ENCODE measurements around the gene EFNB2.

- no peak for TF ChIP-seq CTCF (IDR thresholded peaks at IDR 0.05; ENCODE audit: insufficient read depth, low read length)
- no peak for TF ChIP-seq REST (IDR thresholded peaks at IDR 0.05; ENCODE audit: insufficient replicate concordance, low read depth)
- no peak for TF ChIP-seq POLR2AphosphoS5 (IDR thresholded peaks at IDR 0.05; ENCODE audit: low read depth)
- TF ChIP-seq GABPA (IDR thresholded peaks at IDR 0.05; ENCODE audit: low read depth): no peak
- TF ChIP-seq SPI1 (IDR thresholded peaks at IDR 0.05; ENCODE audit: borderline replicate concordance, low read depth): no peak
These were observed 36.3 kb downstream of the EFNB2 start for GRCh38 chr13:106499113-106499512.

Data from HL-60 (cell line).